Smooth muscle cell (in vitro differentiated cells): ENCODE results near the gene RAB3C. TPM values are rescaled to one million over a fixed set of nuclear protein-coding genes. Genes with fewer than 3 reads are reported as not detected.

Experiments used
- DNase-seq: peaks from one replicate; lab custom pipeline; 2025; ENCODE audit not compliant: unreplicated experiment; lab: John Stamatoyannopoulos, UW
- H2AFZ ChIP-seq: fragments of 200-600 bp; sonication (generic); 2 replicates; pipeline ENCODE4 v1.6.0; 2016; ENCODE audit warnings: antibody characterized with exemption, low read depth, mild to moderate bottlenecking
- H3F3A ChIP-seq: fragments of 200-600 bp; sonication (generic); 2 replicates; pipeline ENCODE4 v1.6.0; 2017; ENCODE audit warnings: antibody characterized with exemption, low read depth
- H3K27ac ChIP-seq: fragments of 200-600 bp; sonication (generic); 2 replicates; pipeline ENCODE4 v1.5.1; 2016; ENCODE audit warnings: low read depth, mild to moderate bottlenecking
- H3K27me3 ChIP-seq: fragments of 200-600 bp; sonication (generic); 2 replicates; pipeline ENCODE4 v1.6.1; 2016; ENCODE audit warnings: low read depth, mild to moderate bottlenecking
- H3K36me3 ChIP-seq: fragments of 200-600 bp; sonication (generic); 2 replicates; pipeline ENCODE4 v1.5.1; 2016; ENCODE audit warnings: low read depth
- H3K4me1 ChIP-seq: fragments of 200-600 bp; sonication (generic); 2 replicates; pipeline ENCODE4 v1.5.1; 2016; ENCODE audit warnings: low read depth
- H3K4me2 ChIP-seq: fragments of 200-600 bp; sonication (generic); 2 replicates; pipeline ENCODE4 v1.6.0; 2016; ENCODE audit warnings: mild to moderate bottlenecking
- H3K4me3 ChIP-seq: fragments of 200-600 bp; sonication (generic); 2 replicates; pipeline ENCODE4 v1.5.1; 2016; ENCODE audit warnings: mild to moderate bottlenecking
- H3K79me2 ChIP-seq: fragments of 200-600 bp; sonication (generic); 2 replicates; pipeline ENCODE4 v1.6.0; 2016; ENCODE audit warnings: low read depth, mild to moderate bottlenecking
- H3K9ac ChIP-seq: fragments of 200-600 bp; sonication (generic); 2 replicates; pipeline ENCODE4 v1.6.0; 2016; ENCODE audit warnings: low read depth
- H3K9me3 ChIP-seq: fragments of 200-600 bp; sonication (generic); replicated peaks from 2 replicates; pipeline ENCODE4 v1.5.1; 2016; ENCODE audit warnings: low read depth
- H4K20me1 ChIP-seq: fragments of 200-600 bp; sonication (generic); 2 replicates; pipeline ENCODE4 v1.6.0; 2016; ENCODE audit warnings: low read depth
- CTCF ChIP-seq: fragments of 200-600 bp; sonication (generic); IDR thresholded peaks from 2 replicates; pipeline ENCODE4 v1.5.1; 2017; ENCODE audit warnings: borderline replicate concordance, mild to moderate bottlenecking, antibody characterized with exemption; ENCODE audit not compliant: insufficient read depth, poor library complexity, severe bottlenecking
- WGBS: methylation state at CpG from one replicate; pipeline ENCODE4 v1.1.7; 2016; ENCODE audit warnings: low lambda C conversion rate; 5-methylcytosine and 5-hydroxymethylcytosine counted together
- polyA plus RNA-seq: library from polyadenylated mRNA; unstranded; fragments of >200 nt; fragmentation: Nextera tagmentation; extraction: Ambion mirVana; gene quantifications from 2 replicates; pipeline ENCODE4 v1.2.1, GENCODE V29; 2016
- total RNA-seq: library from RNA; depleted of rRNA; stranded (reverse); fragments of >200 nt; gene quantifications from 2 replicates; pipeline ENCODE4 v1.2.3, GENCODE V29; 2014

RAB3C gene
- total and polyA plus RNA-seq, 2 experiments from 2014 or later, result 0.10 to 1.1 TPM

GRCh38 chr5:58860680-58861079, 277.8 kb downstream of the RAB3C start:
- peak overlapping the region; percentile 53 for H2AFZ ChIP-seq
- H3K4me2 ChIP-seq, result no peak overlapping the region
- no peak overlapping the region for H3K27ac ChIP-seq

DNA sequence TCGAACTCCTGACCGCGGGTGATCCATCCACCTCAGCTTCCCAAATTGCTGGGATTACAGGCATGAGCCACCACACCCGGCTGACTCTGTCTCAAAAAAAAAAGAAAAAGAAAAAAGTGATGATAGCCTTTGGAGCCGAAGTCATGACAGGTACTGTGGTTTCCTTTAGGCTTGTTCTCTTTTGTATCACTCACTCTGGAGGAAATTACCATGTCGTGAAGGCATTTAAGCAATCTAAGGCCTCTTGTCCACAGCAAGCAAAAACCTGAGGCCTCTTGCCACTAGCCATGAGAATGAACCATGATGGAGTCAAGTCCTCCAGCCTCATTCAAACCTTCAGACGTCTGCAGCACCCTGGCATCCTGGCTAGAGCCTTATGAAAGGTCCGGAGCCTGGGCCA, 286.1 kb downstream of the RAB3C start:
- H3F3A ChIP-seq, result no peaks in the 10 kb centered on the region
- H3K36me3 ChIP-seq, result no peaks in the 10 kb centered on the region
- H3K79me2 ChIP-seq, result no peaks in the 10 kb centered on the region
- no peaks in the 10 kb centered on the region for H3K9me3 ChIP-seq
- no peaks in the 10 kb centered on the region for H3K4me1 ChIP-seq
- no peak overlapping the region for H3K4me2 ChIP-seq
- TF ChIP-seq CTCF, result no peak
- no peak overlapping the region for H3K27ac ChIP-seq
- WGBS, result 60% methylated on average over 8 of the region's 8 CpGs
- no peak for DNase-seq
- H3K9ac ChIP-seq, result no peak overlapping the region
- H2AFZ ChIP-seq, result no peak overlapping the region
- H3K4me3 ChIP-seq, result no peak overlapping the region
- no peaks in the 10 kb centered on the region for H3K27me3 ChIP-seq
- H4K20me1 ChIP-seq, result no peaks in the 10 kb centered on the region

More at GRCh38 chr5:58860680-58861079, 277.8 kb downstream of the RAB3C start:
- H3K4me1 ChIP-seq, result no peaks in the 10 kb centered on the region
- H3K27me3 ChIP-seq, result no peaks in the 10 kb centered on the region
- H4K20me1 ChIP-seq, result no peaks in the 10 kb centered on the region
- no peaks in the 10 kb centered on the region for H3K9me3 ChIP-seq
- no peaks in the 10 kb centered on the region for H3K36me3 ChIP-seq
- no peak for DNase-seq
- TF ChIP-seq CTCF, result no peak
- no peaks in the 10 kb centered on the region for H3K79me2 ChIP-seq
- no peak overlapping the region for H3K4me3 ChIP-seq
- H3K9ac ChIP-seq, result no peak overlapping the region
- no peaks in the 10 kb centered on the region for H3F3A ChIP-seq

DNA sequence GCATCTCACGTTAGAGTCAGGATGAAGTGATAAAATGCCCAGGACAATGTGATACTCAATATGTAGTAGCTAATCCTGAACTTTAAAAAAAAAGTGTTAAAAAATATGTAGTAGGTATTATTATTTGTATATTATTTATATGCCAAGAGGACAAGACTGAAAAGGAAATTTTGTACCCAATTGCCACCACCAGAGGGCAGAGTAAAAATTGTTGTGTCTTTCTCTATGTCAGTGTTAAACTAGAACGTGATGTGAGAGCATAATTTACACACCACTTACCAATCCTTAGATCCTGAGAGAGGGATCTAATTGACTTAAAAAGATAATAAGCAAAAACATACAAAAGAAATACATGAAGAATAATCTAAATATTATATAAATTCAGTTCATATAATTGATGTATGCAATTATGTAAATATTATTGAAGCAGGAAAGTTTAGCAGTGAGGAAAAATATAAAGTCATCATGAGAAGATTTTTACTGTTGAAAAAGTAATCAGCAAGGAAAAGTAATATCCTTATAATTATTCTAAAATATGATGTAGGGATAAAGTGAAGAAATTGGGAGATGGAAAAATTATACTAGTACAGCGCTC, 288.9 kb downstream of the RAB3C start:
- H3K4me2 ChIP-seq, result no peak overlapping the region
- no peak overlapping the region for H3K4me3 ChIP-seq
- H3K27ac ChIP-seq, result no peak overlapping the region
- H4K20me1 ChIP-seq, result no peaks in the 10 kb centered on the region
- peak; percentile 70 for TF ChIP-seq CTCF
- no peaks in the 10 kb centered on the region for H3K36me3 ChIP-seq
- WGBS, result 47% methylated on average over 3 of the region's 3 CpGs
- no peaks in the 10 kb centered on the region for H3K4me1 ChIP-seq
- H3K9me3 ChIP-seq, result no peaks in the 10 kb centered on the region
- no peak overlapping the region for H2AFZ ChIP-seq
- no peak overlapping the region for H3K9ac ChIP-seq
- no peaks in the 10 kb centered on the region for H3F3A ChIP-seq
- no peaks in the 10 kb centered on the region for H3K79me2 ChIP-seq
- no peaks in the 10 kb centered on the region for H3K27me3 ChIP-seq
- no peak for DNase-seq

GRCh38 chr5:58872670-58873273, 289.9 kb downstream of the RAB3C start:
- DNase-seq, result no peak

More at GRCh38 chr5:58872670-58873273, 289.9 kb downstream of the RAB3C start:
- Histone ChIP-seq H3K4me3 (no peak overlapping the region), H3K36me3 (no peaks in the 10 kb centered on the region), H4K20me1 (no peaks in the 10 kb centered on the region), H3K9ac (no peak overlapping the region), H3K79me2 (no peaks in the 10 kb centered on the region), H3F3A (no peaks in the 10 kb centered on the region), H3K27ac (no peak overlapping the region), H3K27me3 (no peaks in the 10 kb centered on the region), H3K4me2 (no peak overlapping the region), H3K9me3 (no peaks in the 10 kb centered on the region), H3K4me1 (no peaks in the 10 kb centered on the region), H2AFZ (no peak overlapping the region)
- WGBS, result 93% methylated on average over 5 of the region's 5 CpGs
- TF ChIP-seq CTCF, result no peak
